HL-60/S4 (cell line): Measurements from ENCODE around the gene DNMBP.
"Not testable (repeated sequence)": the region's sequence is repeated elsewhere in the genome, so short reads cannot be mapped to it uniquely, and the experiment has no call there.

ENCODE experiments used
- in situ Hi-C: fragments of 300-500 bp; cut with MboI; formaldehyde crosslinking; loops from 2 replicates; pipeline ENCODE4 v1.14.3; 2022; ENCODE audit warnings: low sequenced_read_pairs

Gene DNMBP

GRCh38 chr10:99958806-99959205 is 50.9 kb downstream of the DNMBP start:
- in situ Hi-C loops: no loop called here

GRCh38 chr10:99958302-99958701 is 51.4 kb downstream of the DNMBP start:
- in situ Hi-C loops: no loop called here

DNA sequence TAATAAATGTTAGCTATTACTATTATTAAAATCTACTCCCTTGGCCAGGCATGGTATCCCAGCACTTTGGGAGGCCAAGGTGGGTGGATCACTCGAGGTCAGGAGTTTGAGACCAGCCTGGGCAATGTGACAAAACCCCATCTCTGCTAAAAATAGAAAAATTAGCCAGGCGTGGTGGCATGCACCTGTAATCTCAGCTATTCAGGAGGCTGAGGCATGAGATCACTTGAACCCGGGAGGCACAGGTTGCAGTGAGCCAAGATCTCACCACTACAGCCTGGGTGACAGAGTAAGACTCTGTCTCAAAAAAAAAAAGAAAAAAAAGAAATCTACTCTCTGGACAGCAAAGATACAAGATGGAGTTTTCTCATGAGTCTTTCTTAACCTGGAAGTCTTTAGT is 56.2 kb downstream of the DNMBP start:
- in situ Hi-C loops: not testable (repeated sequence)

- in situ Hi-C loops: no loop called here
Measured at GRCh38 chr10:99952799-99953198, 56.9 kb downstream of the DNMBP start.

GRCh38 chr10:99946051-99946450 is 63.7 kb downstream of the DNMBP start:
- in situ Hi-C loops: not testable (repeated sequence)

DNA sequence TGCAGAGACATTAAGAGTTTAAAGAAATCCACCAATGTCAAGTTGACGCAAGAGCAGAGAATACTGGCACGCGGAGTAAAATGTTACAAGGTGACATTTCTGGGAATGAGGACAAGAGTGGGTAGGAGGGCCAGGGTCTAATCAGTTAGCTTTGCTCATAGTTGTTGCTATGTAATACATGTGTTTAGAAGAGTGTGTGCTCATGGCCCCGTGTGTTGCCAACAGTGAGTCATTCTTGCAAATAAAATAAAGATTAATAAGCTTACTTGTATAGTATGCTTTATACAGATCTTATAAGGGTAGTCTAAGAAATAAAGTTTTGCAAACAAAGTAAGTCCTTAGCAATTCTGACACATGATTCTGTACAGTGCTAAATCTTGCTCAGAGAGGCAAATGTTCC is 64.5 kb downstream of the DNMBP start:
- in situ Hi-C loops: no loop called here

DNA sequence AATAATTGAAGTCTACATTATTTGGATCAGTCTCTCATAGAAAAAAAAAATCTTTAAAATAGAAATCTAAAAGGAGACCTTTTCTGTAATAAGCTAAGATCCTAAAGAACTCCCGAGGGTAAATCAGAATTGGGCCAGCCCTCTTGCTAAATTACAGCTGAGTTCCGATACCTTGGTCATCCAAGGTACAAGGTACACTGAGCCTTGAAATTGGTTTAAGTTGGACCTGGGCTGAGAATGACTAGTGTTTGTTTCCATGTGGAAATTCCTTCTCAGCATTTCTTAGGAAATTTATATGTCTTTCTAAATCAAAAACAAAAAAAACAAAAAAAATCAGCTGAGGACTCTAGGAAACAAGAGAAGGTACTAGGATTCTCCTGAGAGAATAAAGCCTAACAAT is 64.9 kb downstream of the DNMBP start:
- in situ Hi-C loops: no loop called here

GRCh38 chr10:99943908-99944307 is 65.8 kb downstream of the DNMBP start:
- in situ Hi-C loops: no loop called here

DNA sequence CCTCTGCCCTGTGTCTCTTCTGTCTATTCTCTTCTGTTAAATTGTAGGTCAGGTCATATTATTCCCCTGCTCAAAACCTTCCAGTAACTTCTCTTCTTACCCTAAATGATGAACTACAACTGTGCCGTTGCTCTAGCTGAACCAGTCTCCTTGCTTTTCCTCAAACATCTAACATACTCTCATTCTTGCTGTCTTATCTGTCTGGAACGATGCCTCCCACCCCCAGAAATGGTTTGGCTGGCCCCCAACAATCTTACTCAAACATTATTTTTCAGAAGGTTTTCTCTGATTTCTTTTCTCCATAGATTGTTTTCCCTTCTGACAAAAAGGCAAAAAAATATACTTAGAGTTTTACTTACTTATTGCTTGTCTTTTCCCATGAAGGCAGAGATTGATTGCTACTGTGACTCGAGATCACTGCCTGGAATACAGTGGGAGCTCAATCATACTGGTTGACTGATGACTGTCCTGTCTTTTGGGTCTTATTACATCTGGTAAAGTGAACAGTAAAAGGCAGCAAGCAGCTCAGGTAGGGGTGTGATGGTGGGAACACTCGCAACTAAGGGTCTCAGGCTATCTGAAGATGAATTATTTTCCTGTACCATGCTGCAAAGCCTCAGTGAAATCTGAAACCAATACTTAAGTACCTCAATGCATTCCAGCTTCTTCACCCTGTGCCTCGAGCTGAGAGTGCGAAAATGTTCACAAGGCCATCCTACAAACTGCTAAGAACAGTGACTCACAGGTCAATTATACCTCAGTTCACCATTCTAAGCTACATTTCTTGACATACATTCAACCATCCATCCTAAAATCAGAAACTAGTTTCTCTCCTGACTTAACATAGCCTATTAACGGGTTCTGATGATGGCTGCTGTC is 67.6 kb downstream of the DNMBP start:
- in situ Hi-C loops: no loop called here

DNA sequence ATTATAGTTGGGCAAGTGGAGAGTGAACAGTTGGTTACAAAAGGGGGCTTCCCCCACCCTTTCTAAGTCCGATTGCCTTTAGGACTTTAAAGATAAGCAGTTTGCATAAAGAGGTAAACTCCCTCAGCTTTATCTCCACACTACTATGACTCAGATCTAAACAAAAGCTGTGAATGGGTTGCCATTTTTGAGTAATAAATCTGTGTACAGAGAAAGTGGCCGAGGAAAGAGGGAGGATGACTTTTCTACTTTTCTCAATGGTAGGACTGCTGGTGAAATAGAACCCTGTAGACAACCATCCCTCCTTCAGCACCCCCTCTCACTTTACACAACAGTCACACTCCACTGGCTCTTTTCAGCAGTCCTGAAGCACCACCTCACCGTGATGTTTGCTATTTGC is 71.2 kb downstream of the DNMBP start:
- in situ Hi-C loops: no loop called here

GRCh38 chr10:99937630-99938029 is 72.1 kb downstream of the DNMBP start:
- in situ Hi-C loops: no loop called here

DNA sequence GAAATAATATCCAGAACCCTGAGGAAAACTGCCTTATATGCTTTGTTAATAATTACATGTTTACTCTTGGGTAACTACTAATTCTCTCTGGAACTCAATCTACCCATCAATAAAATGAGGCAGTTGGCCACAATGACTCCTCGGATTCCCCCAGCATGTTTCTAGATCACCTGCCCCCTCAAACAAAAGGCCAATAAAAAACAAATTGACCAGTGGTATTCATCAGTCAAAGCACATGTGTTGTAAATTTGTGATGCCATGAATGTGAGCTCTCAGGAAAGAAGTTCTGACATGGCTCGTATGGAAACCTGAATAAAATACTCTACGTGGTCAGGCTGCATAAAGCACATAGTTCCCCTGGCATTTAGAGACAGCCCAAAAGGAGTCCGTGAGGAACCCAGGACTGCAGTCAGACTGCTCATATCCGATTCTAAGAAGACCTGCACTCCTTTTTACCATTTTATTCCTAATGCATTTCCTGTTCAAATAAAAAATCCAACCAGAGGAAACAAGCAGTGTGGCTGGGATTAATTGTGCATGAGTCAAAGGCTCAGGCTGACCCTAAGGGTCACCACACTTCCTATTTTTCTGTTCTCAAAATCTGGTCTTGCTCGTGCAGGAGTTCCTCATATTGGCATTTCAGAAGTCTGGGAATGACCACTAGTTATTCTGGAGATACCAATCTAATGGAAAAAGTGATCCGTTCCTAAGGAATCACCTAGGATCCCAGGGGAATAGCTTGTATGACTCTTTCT is 77.4 kb downstream of the DNMBP start:
- in situ Hi-C loops: not testable (repeated sequence)

DNA sequence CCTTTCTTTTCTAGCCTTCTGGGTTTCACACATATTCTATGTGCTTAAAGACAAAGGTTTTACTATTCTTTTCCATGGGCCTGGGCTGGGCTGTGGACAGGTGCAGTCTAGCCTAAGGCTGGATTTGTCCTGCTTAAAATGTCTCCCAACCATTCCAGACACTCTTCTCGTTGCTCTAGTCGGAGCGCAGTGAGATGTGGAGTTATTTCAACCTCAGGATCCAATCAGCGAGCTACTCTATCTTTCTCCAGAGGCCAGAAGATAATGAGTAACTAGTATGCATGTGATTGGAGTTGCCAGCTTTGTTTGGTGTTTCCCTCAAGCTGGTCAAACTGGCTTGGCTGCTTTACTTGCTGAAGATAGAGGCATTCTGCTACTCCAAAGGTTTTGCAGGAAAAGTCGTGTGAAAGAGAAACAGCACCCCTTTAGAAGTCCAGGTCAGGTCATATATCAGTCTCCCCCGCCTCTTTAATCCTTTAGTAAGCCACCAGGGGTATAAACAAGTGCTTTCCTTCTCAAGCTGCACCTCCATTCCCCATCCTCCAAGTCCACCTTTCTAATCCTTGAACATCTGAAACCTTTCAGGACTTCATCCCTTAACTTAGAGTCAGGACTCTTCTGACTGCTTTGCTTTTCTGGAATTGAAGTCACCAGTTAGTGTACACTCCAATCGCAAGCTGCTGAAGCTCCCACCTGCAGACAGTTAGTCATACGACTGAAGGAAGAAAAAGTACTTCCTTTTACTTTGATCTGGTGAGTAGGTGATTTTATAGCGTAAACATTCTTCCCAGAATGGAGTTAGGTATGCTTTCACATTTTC is 78.8 kb downstream of the DNMBP start:
- in situ Hi-C loops: no loop called here

DNA sequence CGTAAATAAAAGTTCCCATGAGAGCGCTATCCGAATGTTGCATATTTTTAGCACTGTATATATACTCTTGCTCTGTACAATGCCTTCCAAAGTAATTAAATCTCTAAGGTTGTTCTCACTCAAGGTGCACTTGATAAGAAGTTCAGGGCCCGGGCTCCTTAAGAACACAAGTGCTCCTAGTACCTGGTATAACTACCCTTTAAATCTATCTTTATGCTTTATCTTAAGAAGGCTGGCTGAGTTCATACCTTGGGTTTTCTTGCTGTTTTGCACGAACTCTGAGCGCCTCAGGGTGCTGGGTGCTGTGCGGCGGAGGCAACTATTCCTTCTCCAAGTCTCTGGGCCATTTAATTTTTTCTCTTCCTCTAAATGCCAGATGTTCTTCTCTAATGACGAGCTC is 80.4 kb downstream of the DNMBP start:
- in situ Hi-C loops: no loop called here

DNA sequence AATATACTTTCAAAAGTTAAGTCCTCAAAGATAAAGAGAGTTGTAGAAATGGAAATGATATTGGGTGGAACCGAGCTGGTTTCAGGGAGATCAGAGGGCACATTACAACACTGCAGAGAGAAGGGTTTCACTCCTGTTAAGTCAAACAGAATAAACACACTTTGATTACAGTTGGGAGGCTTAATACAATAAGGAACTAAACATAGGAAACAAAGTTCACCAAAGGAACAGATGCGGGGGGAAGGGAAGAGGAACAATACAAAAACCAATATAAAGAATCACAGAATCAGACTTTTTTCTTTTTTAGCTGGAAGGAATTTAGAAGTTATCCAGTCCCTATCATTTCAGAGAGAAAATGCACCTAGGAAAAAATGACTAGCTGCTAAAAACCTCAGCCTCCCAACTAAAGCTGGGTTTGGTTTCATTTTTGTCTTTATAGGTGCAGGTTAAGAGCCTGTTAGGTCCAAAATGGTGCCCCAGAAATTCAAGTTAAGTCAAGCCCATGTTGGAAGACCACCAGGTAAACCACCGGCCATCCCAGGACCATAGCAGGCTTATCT is 81.9 kb downstream of the DNMBP start:
- in situ Hi-C loops: no loop called here

DNA sequence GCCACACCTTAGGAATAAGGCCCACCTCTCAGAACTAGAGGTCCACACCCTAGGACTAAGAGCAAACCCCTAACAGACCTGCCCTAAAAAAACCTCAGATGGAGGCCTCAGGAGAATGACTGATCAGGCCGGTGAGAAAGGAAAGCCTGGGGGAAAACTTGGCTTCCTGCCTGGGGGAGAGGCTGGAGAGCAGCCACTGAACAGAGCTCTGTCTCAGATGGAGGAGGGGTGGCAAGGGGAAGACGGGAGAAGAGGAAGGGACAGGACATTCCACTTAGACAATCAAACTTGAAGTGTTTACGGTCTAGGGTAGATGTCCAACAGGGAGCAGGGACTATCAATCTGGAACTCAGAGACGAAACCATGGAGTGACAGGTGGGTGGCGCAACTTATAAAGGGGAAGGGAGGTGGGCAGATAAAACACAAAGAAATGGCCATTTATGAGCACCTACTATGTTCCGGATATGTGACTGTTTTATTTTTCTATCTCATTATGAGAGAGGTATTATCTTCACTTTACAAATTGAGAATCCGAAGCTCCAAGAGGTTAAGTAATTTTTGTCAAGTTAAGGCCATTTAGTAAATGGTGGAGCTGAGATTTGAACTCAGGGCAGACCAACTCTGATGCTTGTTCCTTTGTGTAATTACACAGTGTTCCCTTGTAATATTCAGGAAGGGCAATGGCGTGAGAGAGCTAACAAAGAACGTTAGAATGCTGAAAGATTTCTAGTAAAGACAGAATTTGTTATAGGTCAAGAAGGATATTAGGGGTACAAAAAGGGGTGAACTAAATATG is 82.6 kb downstream of the DNMBP start:
- in situ Hi-C loops: no loop called here

GRCh38 chr10:99924451-99925255 is 85.1 kb downstream of the DNMBP start:
- in situ Hi-C loops: no loop called here

DNA sequence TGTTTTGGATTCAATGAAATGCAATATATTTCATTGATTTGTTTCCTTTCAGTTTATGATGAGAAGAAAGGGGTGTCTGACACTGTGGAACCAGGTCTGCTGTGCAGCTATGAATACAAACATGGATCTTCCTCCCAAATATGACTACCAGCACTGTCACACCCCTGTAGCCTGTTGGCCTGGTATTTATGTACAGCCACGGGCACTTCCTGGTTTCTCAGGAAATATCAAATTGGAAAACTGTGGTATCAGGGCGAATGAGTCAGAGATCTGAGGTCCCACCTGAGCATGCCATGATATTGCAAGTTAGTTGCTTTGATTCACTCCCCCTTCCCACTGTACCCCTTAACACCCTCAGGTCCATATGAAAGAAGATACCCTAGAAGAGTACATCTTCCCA is 87.8 kb downstream of the DNMBP start:
- in situ Hi-C loops: no loop called here

DNA sequence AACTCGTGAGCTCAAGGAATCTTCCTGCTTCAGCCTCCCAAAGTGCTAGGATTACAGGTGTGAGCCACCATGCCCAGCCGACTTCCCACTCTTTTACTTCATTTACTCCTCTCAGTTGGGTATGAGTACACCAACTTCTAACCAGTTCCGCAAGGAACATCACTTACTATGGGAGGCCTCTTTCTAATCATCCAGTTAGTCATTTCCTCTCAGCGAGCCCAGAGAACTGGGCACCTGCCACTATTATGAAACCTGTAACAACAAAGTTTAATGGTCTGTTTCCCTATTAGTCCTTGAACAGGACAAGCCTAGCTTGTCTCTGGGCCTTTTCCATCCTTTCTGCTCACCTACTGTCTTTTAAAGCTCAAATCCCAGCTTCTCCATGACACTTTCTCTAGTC is 88.8 kb downstream of the DNMBP start:
- in situ Hi-C loops: no loop called here
